ENCODE data around the gene MOV10.
A peak's percentile ranks its signal among the peaks of the same experiment; 100 is the strongest.

Gene MOV10

DNA sequence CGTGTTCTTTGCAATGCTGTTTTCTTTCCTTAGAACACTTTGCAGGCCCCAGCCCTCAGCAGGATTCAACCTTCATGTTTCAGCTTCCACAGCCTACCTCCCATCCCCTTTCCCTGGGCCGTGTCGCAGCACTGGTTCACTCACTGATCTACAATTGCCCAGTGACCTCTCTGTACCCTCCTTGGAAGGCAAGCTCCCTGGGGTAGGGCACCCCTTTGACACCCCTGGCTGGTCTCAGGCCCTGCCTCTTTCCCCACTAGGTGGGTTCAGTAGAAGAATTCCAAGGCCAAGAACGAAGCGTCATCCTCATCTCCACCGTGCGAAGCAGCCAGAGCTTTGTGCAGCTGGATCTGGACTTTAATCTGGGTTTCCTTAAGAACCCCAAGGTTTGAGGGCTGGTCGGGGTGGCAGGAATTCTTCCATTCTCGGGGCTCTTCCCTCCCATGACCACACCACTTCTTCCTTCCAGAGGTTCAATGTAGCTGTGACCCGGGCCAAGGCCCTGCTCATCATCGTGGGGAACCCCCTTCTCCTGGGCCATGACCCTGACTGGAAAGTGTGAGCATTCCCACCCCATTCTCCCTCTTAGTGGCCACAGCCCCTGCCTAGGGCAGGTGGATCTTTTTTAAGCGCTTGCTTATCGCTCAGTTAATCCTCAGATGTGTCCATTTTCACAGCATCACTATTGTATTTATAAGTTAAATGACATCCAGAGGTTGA lies 25.1 kb downstream of the MOV10 start:
- DNase-seq (ENCODE audit: low read depth in 2 of 2): no peak

DNA sequence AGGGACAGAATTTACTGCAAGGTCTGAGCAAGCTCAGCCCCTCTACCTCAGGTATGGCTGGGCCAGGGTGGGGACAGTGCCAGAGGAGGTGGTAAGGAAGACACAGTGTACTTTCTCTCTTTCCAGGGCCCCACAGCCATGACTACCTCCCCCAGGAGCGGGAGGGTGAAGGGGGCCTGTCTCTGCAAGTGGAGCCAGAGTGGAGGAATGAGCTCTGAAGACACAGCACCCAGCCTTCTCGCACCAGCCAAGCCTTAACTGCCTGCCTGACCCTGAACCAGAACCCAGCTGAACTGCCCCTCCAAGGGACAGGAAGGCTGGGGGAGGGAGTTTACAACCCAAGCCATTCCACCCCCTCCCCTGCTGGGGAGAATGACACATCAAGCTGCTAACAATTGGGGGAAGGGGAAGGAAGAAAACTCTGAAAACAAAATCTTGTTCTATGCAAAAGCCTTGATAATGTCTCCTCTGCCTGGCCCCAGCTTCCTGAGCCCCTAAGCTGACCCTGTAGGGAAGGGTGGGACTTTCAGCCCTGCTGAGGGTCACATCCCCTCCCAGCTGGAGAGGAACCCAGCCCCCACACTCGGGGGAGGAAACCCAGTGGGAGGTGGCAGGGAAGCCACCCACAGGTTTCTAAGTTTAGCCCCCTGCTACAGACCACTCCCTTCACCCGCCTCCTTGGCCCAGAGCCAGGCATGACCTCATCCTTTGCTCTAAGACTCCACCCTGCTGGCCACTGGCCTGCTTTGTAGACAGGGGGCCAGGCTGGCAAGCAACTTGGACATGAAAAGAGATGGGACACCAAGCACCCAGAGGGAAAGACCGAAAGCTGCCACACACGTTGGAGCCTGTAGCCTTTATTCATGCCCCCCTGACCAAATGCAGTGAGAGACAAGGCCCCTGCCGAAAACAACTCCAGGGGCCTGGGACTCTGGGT lies 26.1 kb downstream of the MOV10 start:
- peak; percentile 61 to 71 for DNase-seq (ENCODE audit: low read depth in 2 of 2)

DNA sequence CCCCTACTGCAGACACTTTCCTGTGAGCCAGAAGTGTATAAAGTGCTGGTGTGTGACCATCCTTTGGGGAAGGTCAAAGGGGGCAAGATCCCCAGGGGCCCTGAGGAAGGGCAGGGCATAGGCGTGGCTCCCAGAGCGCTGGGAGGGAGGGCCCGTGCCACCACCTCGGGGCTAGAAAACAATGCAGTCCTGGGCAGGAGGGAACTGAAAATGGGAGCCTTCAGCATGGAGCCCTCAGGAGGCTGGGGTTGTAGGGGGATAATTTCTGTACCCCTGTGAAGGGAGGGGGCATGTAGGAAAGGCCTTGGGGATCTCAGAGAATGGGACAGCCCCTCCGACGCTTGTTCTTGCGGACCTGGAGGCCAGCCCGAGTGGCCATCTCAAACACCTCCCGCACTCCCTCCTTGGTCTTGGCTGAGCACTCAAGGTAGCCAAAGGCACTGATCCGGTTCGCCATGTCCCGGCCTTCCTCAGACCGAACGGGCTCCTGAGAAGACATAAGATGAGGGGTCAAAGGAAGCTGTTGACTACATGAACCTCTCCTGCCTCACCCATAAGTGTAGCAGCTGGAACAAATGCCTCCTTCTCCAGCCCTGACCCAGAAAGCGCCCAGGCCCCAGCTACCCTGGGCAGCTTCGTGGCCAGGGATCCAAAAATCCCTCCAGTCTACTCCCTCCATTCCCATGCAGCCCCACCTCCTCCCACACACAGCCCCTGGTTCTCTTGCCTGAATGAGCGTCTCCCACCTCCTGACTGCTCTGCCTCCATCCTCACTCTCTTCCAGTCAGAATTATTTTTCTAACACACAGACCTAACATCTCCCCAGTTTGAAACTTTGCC lies 27.0 kb downstream of the MOV10 start:
- no peak for DNase-seq (ENCODE audit: low read depth in 2 of 2)

DNA sequence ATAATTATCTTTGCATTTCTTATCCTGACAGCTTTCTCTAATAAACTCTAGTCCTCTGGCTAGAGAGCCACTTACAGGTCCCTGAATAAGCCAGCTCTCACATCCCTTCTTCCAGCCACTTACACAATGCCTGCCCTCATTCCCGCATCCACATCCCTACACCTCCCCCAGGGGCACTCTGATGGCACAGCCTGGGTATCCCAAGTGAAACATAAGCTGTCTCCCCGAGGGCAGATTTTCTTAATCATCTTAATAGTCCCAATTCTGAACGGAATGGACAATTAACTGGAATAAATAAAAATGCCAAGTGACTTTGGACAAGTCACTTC lies 27.6 kb downstream of the MOV10 start:
- no peak for DNase-seq (ENCODE audit: low read depth in 2 of 2)

DNA sequence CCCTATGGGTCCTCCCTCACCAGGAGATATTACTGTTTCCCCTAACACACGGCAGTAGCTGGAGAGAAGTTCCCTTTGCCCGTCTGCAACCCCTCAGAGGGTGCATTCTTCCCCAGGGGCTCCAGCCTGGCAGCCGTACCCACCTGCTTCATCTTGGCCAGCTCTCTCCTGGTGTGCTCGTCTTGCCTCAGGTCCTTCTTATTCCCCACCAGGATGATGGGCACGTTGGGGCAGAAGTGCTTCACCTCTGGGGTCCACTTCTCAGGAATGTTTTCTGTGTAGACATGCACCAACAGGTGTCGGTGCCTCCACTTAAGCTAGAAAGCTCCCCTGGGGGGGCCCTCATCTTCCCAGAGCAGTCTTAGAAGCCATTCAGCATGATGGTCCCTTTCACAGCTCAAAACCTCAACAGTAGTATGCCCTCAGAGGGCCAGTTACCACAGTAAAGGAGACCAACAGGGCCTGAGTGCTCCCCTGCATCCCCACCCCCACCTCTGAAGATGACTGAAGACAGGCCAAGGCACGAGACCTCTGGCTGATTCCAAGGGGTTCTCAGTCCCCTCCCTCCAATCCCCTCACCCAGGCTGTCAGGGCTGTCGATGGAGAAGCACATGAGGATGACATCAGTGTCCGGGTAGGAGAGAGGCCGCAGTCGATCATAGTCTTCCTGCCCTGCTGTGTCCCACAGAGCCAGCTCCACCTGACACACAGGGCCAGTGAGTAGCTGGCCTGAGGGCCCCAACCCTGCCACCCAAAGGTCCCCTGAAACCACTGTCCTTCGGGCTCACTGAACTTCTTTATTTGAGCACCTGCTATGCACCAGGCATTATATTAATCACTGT lies 28.2 kb downstream of the MOV10 start:
- no peak for DNase-seq (ENCODE audit: low read depth in 2 of 2)

DNA sequence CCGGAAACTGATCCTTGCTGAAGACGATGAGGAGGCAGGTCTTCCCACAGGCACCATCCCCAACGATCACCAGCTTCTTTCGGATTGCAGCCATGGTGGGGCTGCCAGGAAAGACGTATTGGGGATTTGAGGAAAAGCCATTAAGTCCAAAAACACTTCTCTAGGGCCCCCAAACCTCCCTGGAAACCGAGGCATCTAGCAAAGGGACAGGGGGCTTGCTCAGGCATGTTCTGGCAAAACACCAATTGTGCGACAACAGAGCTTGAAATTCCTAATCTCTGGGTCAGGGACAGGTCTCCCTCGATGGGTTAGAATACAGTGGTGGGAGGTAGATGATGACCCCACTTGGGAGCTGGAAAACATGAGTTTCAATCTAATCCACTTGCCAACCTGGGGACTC lies 29.2 kb downstream of the MOV10 start:
- DNase-seq (ENCODE audit: low read depth in 2 of 2): no peak

DNA sequence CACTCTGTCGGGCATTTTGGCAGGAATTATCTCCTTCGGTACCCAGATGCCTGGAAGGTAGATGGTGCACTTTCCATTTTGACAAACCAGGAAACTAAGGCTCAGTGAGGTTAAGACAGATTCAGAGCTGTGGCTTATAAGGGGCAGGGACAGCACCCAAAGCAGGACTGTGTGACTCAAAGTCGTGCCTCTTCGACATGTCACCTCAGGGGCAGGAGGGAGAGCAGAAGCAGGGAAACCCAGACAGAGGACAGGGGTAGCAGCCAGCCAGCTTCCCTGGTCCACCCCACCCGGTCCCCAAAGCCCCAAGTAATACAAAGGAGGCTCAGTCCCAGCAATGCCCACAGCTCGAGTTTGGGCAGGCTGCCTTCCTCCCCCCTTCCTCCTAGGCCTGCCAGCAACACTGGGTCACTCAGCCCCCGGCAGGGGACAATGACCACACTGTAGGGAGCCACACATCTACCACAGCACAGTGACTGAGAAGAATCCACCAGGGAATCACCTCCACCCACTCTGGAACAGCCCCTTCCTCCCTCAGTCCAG lies 30.0 kb downstream of the MOV10 start:
- no peak for DNase-seq (ENCODE audit: low read depth in 2 of 2)

DNA sequence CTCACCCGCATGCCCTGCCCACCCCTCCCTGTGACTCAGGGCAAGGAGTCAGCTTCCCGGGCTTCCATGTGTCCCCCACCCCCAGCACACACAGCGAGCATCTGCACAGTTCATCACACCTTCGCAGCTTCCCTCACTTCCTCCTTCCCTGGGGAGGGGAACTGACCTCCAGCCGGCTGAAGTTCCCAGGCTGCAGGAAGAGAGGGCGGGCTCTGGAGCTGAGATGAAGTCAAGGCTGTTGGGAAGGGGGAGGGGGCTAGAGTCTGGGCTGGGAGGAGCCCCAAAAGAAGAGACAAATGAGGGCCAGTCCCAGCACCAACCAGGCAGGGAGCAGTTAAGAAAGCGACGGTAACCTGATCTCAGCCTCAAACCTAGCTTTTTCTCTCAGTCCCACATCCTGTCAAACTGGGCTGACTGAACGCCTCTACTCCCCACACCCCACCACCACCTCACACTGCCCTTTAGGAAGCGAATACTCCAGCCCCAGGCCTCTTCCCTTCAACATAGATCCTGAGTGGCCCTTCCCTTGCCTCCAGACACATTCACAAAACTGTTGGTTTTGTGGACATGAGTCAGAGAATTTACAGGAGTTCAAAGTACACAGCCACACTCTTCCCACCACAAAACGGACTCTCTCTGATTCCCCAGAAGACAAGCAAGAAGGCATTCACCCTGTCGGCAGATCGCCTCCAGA lies 30.6 kb downstream of the MOV10 start:
- no peak for DNase-seq (ENCODE audit: low read depth in 2 of 2)

DNA sequence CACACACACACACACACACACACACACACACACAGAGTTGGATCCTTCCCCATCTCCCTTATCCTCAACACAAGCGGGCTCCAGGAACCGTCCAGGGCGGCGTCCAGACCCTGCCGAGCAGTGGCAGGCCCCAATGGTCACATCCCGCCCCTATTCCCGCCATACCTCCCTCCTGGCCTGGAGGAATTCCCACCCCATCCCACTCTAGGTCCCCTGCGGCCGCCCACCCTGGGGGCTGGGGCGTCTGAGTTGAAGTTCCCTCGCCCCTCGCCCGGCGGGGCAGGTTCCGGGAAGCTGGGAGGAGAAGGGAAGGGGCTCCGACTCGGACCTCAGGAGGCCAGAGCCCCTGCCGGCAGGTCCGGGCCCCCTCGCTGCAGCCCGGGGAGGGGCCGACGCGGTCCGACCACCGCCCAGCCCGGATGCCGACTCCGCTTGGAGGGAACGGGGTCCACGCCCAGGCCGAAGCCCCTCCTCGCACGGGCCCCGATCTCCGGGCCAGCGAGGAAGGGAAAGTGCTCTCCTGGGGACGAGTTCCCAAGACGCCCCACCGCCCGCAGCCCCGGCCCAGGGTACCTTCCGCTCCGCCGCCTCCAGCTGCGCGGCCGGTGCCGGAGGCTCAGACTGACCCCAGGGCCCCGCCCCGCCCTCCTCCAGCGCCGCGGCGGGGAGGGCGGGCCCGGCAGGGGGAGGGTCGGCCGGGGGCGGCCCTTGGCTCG lies 32.2 kb downstream of the MOV10 start, which contains the start of gene RHOC:
Gene RHOC (minus strand): TSS at position 623 of the 716 bp plus-strand sequence. CDS start 3,328 bp downstream, outside the sequence.
- no peak for DNase-seq (ENCODE audit: low read depth in 2 of 2)

DNA sequence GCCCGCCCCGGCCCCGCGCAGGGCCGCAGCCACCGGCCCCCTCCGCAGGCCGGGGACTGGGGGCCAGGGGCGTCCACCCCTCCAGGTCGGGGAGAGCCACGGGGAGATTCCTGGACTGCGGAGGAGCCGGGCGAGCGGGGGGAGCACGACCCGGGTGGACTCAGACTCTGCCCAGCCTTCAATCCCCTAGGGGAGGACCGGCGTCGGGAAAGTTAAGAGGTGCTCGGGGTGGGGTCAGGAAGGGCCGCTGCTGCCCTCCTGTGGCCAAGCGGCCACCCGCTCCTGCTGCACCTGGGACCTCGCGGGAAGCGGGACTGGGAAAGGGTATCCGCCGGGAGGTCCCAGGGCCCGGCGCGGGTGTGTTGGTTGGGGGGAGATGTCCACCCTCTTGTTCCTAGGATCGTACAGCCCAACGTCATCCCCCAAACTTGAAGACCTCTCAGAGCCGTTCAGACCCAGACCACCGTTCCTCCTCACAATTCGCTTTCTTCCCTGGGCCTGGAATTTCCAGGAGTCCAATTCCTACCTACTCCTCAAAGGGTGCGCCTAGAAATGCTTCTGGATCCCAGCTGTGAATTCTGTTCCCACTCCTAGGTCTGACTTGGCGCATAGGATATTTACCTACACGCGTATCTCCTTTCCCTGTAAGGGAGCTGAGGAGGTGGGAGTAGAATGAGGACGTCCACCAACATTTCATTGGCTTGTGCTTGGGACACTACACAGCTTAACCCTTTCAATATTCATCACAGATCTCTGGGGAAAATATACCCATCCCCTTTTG lies 33.0 kb downstream of the MOV10 start:
- peak; percentile 27 to 55 for DNase-seq (ENCODE audit: low read depth in 2 of 2)

DNA sequence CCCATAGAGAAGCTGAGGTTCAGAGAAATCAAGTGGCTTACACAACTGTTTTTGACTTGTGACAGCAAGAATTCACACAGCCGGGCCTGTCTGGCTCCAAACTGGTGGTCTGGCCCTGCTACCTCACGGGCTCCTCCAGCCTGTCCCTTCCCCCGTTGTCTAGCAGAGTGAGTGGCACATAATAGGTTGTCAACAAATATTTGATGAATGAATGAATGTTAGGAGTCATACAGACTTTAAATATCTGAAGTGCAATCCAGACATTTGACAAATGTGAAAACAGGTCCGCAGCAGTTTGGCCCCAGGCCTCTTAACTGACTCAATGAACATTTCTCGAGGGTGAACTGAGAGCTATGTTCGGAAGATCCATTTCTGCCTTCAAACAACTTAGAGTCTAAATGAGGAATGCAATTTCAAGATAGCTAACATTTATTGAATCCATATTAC lies 33.6 kb downstream of the MOV10 start:
- no peak for DNase-seq (ENCODE audit: low read depth in 2 of 2)

DNA sequence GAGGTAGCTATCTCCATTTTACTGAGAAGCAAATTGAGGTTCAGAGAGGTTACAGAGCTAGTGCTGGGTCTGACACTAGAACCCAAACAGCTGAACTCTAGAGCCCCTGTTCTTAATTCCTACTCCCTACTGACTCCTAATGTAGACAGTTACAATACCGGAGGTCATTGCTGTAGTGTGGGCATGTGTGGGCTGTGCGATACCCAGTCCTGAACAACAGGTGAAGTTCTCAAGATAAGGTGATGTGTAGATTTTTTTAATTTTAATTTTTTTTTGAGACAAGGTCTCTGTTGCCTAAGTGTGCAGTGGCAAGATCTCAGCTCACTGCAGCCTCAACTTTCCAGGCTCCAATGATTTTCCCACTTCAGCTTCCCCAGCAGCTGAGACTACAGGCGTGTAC lies 34.0 kb downstream of the MOV10 start:
- DNase-seq (ENCODE audit: low read depth in 2 of 2): no peak

DNA sequence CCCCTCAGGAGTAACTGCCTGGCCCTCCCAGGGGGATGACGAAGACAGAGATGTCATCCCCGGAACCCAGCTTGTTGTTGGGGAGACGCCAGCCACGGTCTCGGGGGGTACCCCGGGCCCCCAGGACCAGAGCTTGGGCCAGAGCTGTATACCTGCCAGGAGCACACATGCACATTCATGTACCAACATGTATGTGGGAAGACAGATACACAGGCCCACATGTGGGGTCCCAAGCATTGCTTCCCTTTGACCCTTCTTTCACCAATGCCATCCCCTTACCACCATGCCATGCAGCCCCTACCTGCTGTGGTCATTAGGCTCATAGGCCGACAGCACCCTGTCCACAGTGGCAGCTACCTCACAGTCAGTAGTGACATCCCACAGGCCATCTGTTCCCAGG lies 35.7 kb downstream of the MOV10 start:
- DNase-seq (ENCODE audit: low read depth in 2 of 2): no peak

DNA sequence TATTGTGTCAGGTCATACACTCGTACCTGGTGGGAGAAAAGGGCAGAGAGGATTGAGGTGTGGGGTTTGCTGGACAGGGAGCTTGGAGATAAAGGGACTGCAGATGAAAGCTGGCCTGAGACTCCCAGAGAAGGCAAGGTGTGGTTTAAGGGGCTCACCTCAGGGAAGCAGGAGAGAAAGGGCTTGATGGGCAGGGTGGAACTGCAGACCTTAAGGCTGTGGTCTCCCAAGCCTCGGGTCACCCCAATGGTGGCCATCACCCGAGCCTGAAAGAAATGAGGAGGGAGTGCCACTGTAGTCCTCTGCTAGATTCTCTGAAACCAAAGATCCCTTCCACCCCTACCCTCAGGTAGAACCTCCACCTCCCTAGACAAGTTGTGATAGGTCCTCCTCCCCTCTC lies 36.1 kb downstream of the MOV10 start:
- no peak for DNase-seq (ENCODE audit: low read depth in 2 of 2)

DNA sequence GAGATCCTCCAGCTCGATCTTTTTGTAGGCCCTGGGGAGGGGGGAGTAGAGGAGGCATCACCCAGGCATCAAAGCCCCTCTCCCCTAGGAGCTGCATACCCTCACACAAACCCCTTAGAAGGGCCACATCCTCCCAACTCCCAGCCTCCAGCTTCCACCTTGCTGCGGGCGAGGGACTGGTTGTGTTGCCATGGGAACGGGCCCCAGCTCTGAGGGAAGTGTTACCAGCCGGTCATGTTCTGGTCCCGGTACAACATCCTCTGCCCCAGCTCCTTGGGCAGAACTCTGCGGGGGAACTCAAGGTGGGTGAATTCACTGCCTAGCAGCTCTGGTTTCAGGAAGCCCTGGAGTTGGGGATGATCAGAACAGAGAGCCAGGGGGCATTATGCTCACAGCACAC lies 36.6 kb downstream of the MOV10 start:
- DNase-seq (ENCODE audit: low read depth in 2 of 2): no peak

DNA sequence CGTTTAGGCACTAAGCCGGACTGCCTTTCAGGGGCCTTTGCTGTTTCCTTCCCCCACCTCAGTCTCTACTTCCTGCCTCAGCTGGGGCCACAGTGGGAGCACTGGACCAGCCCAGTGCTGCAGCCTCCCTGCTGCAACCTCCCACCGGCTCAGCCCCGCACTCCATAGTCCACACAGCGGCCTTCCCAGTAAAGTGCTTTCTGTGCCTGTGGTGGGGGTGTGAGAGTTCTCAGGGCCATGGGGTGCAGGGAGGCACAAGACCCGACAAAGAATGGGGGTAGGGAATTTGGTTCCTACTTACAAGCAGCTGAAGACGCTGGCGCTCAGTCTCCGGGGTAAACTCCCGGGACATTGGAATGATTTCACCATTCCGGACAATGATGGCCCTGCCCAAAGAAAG lies 37.2 kb downstream of the MOV10 start:
- DNase-seq (ENCODE audit: low read depth in 2 of 2): no peak

DNA sequence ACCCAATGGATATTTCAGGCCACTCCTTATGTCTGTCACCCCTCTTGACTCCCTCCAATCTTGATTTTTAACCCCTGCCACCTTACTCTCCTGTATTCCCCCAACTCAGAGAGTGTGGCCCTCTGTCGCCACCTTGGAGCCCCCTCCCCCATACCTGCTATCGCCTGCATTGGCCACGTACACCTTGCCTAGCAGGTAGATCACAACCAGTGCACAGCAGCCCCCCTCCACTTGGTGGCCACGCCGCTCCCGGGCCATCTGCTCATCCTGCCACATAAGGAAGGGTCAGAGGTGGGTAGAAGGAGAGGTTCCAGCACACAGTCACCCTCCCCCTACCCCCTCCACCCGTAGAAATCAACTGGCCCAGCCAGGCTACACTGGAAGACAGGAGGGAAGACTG lies 37.7 kb downstream of the MOV10 start:
- no peak for DNase-seq (ENCODE audit: low read depth in 2 of 2)

DNA sequence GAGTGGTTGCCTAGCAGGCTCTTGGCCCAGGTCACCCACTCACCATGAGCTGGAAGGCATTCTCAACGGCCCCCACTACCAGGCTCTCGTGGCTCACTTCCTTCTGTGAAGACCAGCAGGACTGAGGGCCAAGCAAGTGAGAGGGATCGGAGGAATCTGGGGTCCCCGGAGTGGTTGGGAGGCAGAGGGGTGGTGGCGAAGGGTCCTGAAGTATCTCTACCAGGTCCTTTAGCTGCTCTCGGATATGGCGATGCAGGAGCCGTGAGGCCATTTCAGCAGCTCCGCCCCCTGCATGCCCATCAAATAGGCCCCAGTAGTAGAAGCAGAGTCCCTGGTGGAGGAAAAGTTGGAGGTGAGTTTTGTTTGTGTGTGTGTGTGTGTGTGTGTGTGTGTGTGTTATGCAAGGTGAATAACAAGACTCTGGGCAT lies 38.3 kb downstream of the MOV10 start:
- no peak for DNase-seq (ENCODE audit: low read depth in 2 of 2)

All from stimulated activated CD8-positive, alpha-beta memory T cell treated with anti-CD3 and anti-CD28 coated beads, Interleukin-7, amount 100 ng/mL, for 4 hours (primary cell).